Measurements from ENCODE around the gene CFB.

DNA sequence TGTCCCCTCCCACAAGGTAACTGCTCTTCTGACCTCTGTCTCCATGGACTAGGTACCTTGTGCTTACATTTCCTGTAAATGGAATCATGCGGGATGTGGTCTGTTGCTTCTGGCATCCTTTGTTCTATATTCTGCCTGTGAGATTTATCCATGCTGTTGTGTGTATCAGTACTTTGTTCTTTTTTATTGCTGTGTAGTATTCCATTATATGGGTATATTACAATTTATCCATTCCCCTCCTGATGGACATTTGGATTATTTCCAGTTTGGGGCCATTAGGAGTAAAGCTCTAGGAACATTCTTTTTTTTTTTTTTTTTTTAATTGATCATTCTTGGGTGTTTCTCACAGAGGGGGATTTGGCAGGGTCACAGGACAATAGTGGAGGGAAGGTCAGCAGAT, 14.9 kb upstream of the CFB start:
- TF ChIP-seq, protein P1, sequence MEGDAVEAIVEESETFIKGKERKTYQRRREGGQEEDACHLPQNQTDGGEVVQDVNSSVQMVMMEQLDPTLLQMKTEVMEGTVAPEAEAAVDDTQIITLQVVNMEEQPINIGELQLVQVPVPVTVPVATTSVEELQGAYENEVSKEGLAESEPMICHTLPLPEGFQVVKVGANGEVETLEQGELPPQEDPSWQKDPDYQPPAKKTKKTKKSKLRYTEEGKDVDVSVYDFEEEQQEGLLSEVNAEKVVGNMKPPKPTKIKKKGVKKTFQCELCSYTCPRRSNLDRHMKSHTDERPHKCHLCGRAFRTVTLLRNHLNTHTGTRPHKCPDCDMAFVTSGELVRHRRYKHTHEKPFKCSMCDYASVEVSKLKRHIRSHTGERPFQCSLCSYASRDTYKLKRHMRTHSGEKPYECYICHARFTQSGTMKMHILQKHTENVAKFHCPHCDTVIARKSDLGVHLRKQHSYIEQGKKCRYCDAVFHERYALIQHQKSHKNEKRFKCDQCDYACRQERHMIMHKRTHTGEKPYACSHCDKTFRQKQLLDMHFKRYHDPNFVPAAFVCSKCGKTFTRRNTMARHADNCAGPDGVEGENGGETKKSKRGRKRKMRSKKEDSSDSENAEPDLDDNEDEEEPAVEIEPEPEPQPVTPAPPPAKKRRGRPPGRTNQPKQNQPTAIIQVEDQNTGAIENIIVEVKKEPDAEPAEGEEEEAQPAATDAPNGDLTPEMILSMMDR (conservative IDR thresholded peaks at IDR 0.05; ENCODE audit: low read length), result no peak
- no peak for TF ChIP-seq EZH2phosphoT487 (IDR thresholded peaks at IDR 0.05; ENCODE audit: borderline replicate concordance)

Data from Loucy (cell line).